ENCODE results near the gene AFF2. TPM values are rescaled to one million over a fixed set of nuclear protein-coding genes. Genes with fewer than 3 reads are reported as not detected.

AFF2 gene
- total RNA-seq, 1 experiment from 2014 or later: 0.05 TPM

DNA sequence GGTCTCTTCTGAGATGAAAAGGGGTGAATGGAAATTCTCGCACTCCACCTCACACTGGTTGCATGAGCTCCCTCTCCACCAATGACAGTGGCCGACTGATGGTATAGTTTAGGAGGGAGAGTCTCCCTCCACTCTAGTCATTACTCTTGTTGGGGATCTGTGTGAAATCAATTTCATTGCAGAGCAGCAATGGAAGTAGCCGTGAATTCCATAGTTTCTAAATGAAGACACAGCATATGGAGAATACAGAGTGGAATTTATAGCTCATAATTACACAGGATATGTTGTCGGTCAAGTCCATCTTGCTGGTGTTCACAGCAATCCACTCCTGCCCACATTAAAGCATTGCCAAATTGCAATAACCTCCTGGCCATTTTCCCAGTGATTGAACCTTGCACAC, 426.0 kb downstream of the AFF2 start (continued):
- no peak for TF ChIP-seq TCF7L2 (IDR thresholded peaks at IDR 0.05; ENCODE audit: borderline replicate concordance, extremely low read depth, insufficient read depth, insufficient read length)
- no peak for TF ChIP-seq SP1 (IDR thresholded peaks at IDR 0.05; ENCODE audit: low read depth)
- TF ChIP-seq EZH2 (IDR thresholded peaks at IDR 0.05): no peak

DNA sequence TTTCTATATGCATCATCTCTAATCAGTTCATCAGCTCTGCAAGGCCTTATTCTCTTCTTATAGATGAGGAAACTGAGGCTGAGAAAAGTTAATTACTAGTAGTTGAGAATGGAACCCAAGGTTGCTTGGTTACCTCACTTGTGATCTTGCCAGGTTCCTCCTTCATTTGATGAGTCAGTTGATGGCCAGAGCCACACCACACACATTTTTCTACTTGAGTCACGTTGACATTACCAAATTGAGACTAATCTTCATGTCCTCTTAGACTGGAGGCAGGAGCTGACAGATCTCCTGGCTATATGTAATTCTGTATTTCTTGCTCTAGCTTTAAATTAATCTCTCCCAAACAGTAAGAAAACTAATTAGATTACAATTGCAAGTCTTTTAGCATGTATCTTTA, 428.4 kb downstream of the AFF2 start:
- Histone ChIP-seq H2AFZ (ENCODE audit: low read depth, low read length, poor library complexity, severe bottlenecking) (no peak overlapping the region), H3K79me2 (ENCODE audit: insufficient read depth, low read length) (no peaks in the 10 kb centered on the region), H3K9me3 (ENCODE audit: control insufficient read depth in 1 of 2, insufficient read depth in 1 of 2, low read depth in 1 of 2, low read length in 2 of 2) (no peaks in the 10 kb centered on the region), H4K20me1 (ENCODE audit: insufficient read depth) (no peaks in the 10 kb centered on the region), H3K4me1 (ENCODE audit: control insufficient read depth in 1 of 2, insufficient read depth in 2 of 2, low read length in 2 of 2) (no peaks in the 10 kb centered on the region), H3K27me3 (ENCODE audit: insufficient read depth, low read length) (no peaks in the 10 kb centered on the region), H3K27ac (ENCODE audit: low read depth, low read length) (no peak overlapping the region), H3K4me3 (replicated peaks in 1 of 2; ENCODE audit: low read depth in 1 of 2, low read length in 2 of 2) (no peak overlapping the region), H3K4me2 (ENCODE audit: low read length) (no peak overlapping the region), H3K9ac (ENCODE audit: low read length) (no peak overlapping the region), H3K9me2 (ENCODE audit: insufficient read depth) (no peaks in the 10 kb centered on the region), H3K36me3 (ENCODE audit: control insufficient read depth in 1 of 2, insufficient read depth in 2 of 2, low read length in 2 of 2) (no peaks in the 10 kb centered on the region)
- CTCF ChIA-PET: no interaction called here
- no peak for ATAC-seq
- DNase-seq (ENCODE audit: low read depth, low spot score): no peak
- intact Hi-C loops (cut with micrococcal nuclease): no loop called here
- RAD21 ChIA-PET (ENCODE audit: low non-redundant PET in 1 of 2, low total read pairs in 2 of 2, uncharacterized antibody in 2 of 2, unreplicated experiment in 2 of 2): no interaction called here
- BruUV-seq (replicated peaks): no TSS peak
- POLR2A ChIA-PET: no interaction called here
- TF ChIP-seq, protein P1, sequence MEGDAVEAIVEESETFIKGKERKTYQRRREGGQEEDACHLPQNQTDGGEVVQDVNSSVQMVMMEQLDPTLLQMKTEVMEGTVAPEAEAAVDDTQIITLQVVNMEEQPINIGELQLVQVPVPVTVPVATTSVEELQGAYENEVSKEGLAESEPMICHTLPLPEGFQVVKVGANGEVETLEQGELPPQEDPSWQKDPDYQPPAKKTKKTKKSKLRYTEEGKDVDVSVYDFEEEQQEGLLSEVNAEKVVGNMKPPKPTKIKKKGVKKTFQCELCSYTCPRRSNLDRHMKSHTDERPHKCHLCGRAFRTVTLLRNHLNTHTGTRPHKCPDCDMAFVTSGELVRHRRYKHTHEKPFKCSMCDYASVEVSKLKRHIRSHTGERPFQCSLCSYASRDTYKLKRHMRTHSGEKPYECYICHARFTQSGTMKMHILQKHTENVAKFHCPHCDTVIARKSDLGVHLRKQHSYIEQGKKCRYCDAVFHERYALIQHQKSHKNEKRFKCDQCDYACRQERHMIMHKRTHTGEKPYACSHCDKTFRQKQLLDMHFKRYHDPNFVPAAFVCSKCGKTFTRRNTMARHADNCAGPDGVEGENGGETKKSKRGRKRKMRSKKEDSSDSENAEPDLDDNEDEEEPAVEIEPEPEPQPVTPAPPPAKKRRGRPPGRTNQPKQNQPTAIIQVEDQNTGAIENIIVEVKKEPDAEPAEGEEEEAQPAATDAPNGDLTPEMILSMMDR (IDR thresholded peaks at IDR 0.05 in 2 of 3, conservative IDR thresholded peaks at IDR 0.05 in 1 of 3; ENCODE audit: borderline replicate concordance in 1 of 3, insufficient read depth in 1 of 3, low read depth in 2 of 3, low read length in 2 of 3): no peak
- no peak for TF ChIP-seq POLR2A (IDR thresholded peaks at IDR 0.05; ENCODE audit: borderline replicate concordance, extremely low read depth, insufficient read depth, insufficient read length)
- TF ChIP-seq CEBPB (IDR thresholded peaks at IDR 0.05; ENCODE audit: low read depth): no peak
- TF ChIP-seq CBX3 (IDR thresholded peaks at IDR 0.05; ENCODE audit: low read depth): no peak
- TF ChIP-seq, protein P2, sequence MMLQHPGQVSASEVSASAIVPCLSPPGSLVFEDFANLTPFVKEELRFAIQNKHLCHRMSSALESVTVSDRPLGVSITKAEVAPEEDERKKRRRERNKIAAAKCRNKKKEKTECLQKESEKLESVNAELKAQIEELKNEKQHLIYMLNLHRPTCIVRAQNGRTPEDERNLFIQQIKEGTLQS (IDR thresholded peaks at IDR 0.05): no peak
- TF ChIP-seq ZNF274 (IDR thresholded peaks at IDR 0.05; ENCODE audit: low read depth, low read length): no peak

Measured in HCT116 (cell line).